GM21367 (cell line): ENCODE measurements around the gene OXT.

Source experiments
- ATAC-seq: cut with Tn5 transposase; IDR thresholded peaks from one replicate; pipeline ENCODE4 v1.9.1; 2021; ENCODE audit not compliant: unreplicated experiment

The OXT gene

DNA sequence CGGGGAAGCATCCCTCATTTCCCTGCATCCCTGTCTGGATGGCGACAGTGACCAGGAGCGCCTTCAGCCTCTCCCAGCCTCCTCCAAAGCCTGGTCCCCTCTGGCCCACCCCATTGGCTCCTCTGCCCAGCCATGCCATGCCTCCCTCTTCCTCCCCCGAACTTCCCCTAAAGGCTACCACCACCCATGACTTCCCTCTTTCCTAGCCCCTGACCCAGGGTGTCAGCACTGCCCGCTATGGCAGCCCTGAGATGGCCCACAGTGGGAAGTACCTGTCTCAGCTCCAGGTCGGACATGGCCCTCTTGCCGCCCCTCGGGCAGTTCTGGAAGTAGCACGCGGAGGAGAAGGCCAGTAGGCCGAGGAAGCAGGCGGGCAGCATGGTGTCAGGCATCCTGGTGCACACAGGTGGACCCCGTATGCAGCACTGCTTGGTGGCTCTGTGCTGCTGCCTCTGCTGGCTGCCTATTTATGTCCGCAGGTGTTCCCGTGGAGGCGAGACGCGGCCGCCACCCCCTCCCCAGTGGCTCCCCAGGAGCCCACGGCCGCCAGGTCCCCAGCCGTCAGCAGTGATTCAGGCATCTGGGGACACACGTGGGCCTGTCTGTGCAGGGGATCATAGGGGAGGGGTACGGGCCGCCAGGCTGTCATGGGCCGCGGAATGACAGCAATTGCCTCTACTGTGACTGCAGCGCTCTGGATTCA lies 13.0 kb downstream of the OXT start, which contains the start of gene AVP:
Gene AVP (minus strand): TSS at position 442 of the 703 bp plus-strand sequence. CDS start 50 bp downstream, at position 392.
- ATAC-seq: no peak

DNA sequence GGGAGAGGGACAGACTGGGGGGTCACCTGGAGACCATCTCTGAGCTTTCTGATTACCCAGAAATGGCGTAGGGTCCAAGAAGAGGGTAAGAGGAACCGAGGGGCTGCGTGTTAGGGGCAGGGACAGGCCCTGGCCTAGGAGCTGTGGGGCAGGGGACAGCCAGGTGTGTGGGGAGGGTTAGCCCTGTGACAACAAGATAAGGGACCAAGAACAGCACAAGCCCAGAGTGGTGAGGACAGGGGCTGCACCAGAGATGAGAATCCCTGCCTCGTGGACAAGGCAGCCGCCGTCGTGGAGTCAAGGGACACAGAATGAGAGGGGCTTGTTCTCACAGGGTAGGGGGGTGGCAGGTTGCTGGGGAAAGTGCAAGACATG lies 13.6 kb downstream of the OXT start:
- no peak for ATAC-seq

DNA sequence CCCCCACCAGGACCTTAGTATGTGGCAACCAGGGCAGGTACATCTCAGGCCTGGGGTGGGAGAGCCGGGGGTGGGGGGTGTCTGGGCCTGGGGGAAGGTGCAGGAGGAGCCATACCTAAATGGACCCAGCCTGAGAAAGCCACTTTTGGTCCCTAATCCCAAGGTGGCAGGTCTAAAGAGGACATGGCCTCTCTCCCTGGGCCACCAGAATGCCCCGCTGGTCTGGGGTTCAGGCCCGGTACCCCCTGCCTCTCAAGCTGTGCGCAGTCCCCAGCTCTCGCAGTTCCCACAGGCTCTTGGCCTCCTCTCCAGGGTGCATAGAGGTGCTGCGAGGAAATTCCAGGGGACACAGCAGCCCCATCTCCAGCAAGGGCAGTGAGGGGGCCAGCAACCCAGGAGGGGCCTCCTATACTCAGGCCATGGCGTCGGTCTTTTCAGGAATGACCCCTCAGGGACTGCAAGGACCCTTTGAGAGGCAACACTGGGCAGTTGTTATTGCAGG lies 14.2 kb downstream of the OXT start:
- ATAC-seq: no peak

DNA sequence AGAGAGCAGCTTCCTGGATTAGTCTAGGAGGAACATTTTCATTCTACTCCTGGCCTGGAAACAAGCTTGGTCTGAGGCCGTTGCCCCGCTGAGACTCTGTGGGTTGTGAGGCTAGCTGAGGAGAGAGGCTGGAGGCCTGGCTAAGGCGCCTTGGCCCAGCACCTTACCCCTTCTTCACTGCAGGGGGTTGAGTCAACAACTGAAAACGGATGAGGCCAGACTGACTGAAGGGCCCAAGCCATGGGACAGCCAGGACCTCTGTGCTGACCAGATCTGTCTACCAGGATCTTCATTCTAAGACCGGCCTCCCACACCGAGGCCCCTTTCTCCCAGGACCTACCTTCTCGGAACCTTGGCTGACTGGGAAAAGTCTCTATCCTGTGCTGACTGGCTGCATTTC lies 16.6 kb downstream of the OXT start:
- ATAC-seq: no peak

DNA sequence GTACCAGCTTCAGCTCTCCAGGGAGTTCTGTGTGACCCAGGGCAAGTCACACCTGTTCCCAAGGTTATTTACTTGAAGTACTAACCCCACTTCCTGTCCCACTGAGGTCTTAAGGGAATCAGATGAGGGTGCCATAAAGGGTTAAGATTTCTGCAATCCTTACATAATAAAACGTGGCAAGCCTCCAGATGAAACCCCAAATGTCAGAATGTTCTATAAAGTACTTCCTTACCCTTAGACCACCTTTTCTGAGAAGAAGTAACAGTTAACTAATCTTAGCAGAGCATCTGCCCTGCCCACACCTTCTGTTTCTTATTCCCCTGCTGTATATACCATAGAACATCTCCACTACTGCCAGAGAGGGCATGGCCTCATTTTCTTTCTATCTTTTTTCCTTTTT lies 19.1 kb downstream of the OXT start:
- no peak for ATAC-seq

DNA sequence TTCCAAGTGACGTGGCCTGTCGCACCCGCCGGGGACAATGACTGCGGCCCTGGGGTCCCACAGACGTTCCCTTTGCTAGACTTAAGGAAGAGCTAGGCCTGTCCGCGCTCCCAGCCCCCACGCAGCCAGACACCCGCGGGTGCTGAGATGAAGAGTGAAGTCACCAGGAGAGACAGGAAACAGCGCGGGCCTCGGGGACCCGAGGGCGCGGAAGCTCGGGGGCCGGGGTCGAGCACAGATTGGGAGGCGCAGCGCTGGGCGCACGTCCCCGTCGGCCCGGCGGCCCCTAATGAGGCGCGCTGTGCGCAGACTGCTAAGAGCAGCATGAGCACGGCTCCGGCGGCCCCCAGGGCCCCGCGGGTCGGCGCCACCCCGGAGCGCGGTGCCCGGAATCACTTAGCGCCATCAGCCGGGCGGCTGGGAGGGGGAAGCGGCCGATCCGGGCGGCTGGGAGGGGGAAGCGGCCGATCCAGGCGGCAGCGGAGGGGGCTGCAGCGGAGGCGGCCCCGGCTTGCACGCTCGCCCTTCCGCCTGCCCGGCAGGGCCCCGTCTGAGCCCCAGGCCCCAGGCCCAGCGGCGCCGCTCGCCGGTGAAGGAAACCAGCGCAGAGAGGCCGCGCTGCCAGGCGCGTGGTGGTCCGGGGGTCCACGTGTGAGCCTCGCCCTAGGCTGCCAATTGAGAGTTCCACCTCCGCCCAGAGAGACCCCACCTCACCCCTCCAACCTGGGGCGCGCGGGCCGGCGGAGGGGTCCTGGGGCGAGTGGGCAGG lies 21.4 kb downstream of the OXT start:
- ATAC-seq: no peak

DNA sequence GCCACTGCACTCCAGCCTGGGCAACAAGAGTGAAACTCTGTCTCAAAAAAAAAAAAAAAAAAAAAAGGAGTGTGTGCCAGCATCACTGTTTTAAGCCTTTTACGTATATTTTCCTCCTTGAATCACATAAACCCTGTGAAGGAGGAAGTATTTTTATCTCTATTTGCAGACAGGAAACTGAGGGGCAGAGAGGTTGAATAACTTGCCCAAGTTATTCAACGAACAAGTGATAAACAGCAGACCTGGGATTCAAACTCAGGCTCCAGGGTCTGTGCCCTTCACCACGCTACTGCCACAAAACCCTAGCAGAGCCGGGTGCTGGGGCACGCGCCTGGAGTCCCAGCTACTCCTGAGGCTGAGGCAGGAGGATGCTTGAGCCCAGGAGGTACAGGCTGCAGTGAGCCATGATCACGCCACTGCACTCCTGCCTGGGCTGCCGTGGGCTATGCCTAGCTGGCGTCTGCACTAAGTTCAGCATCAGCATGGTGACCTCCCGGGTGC lies 22.5 kb downstream of the OXT start:
- ATAC-seq: no peak

DNA sequence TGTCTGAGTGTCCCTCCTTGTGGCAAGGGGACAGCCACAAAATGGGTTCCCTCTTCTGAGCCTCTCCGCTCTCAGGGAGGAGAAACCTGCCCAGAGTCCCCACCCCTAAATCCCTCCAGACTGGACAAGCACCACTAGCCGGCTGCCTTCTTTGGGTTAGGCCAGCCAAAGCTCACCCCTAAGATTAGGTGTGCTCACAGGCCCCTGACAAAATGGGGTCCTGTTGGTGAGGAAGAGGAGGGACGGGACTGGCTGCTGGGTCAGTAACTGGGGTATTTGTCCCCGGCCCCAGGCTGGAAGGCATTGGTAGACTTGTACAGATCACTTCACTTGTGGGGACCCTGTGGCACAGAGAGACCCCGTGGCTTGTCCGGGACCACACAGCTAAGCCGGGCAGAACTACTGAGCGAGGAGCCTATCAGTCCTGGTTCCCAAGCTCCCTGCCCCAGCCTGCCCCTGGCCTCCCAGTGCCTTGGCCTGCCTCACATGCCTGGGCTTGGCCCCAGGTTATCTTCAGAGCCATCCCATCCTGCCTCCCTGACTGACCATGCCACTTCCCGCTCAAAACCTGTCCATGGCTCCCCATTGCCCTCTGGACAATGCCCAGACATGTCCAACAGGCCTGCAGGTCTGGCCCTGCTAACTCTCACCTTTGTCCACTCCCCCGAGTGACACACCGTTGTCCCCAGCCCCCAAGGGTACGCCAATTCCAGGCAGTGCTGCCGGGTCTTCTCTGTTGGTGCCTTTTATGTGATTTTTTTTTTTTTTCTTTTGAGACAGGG lies 23.6 kb downstream of the OXT start:
- ATAC-seq: no peak

DNA sequence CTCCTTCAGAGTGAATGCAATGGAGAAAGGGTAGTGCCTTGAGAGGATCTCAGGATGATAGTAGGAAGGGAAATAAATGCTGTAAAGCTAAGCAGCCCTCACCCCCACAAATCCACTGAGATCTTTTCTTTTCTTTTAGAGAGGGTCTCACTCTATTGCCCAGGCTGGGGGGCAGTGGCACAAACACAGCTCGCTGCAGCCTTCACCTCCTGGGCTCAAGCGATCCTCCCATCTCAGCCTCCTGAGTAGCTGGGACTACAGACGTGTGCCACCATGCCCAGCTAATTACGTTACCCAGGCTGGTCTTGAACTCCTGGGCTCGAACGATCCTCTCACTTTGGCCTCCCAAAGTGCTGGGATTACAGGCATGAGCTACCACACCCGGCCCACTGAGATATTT lies 29.1 kb downstream of the OXT start:
- no peak for ATAC-seq

DNA sequence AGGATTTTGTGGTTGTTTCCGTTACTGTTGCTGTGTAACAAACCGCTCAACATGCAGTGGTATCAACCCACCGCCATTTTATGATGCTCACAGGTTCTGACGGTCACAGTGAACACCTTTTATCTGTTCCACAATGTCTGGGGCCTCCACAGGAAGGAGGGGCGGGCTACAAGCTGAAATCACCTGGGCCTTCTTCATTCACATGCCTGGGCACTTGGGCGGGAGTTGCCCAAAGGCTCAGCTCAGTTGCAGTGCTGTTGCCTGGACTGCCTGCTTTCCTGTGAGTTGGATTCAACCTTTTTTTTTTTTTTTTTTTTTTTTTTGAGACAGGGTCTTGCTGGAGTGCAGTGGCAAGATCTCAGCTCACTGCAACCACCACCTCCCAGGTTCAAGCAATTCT lies 29.8 kb downstream of the OXT start:
- ATAC-seq: no peak

DNA sequence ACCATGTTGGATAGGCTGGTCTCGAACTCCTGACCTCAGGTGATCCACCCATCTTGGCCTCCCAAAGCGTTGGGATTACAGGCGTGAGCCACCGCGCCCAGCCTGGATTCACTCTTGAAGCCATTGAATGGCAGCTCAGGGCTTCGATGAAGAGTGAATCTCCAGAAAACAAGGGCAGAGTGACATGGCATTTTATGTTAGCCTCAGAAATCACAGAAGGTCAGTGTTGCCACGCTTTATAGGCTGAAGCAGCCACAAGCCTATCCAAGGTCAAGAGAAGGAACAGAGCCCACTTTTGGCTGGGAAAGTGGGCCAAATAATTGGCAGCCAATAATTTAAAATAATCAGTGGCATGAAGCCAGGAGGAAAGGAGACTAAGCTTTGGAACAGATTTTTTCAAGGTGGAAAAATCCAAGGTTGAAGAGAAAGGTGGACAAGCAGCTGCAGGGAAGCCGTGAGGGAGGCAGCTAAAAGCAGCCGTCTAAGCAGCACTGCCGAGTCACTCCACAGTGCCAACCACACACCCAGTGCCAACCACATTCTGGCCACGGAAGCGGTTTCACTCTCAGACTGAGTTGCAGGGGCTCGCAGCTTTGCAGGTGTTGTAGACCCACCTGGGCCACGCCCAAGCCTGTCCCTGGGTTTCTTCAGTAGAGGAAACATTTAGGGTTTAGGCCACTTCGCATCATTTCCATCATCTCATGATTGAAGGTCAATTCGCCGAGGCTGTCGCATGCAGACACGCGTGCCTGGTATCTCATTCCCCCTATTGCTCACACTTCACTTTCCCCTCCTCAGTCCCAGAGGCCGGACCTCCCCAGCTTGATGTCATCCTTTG lies 30.5 kb downstream of the OXT start:
- ATAC-seq: no peak

DNA sequence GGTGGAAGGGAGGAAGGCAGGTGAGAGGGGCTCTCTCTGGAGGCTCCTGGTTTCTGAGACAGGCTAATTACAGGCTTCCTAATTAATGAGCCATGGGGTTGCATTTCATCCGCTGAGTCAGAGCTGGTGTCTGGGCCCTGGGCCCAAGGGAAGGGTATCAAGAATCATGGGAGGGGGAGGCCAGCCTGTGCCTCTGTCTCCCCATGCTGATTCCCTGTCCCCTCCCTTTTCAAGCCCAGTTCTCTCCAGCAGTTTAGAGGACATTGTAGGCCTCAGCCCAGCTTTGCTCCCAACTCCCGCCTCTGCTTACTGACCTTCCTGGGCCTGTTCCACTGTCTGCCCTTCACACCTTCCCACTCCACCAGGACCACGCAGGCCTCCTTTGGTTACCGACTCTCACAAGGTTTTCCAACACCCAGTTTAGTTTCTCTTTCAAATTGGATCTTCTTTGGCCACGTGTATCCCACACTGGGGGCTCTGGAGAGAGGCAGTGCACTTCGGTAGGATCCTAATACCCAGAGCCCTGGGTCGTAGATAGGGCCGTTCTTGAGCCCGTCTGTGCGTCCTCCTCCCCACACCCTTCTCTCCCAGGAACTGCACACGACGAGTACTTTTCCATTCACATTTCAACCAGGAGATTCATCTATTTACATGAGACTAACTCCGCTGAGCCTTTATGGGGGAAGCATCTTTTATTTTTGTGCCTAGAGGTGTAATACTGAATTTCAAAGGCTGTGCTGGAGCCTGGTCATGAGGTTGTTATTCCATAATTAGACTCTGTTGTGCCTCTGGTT lies 31.4 kb downstream of the OXT start:
- ATAC-seq: no peak

DNA sequence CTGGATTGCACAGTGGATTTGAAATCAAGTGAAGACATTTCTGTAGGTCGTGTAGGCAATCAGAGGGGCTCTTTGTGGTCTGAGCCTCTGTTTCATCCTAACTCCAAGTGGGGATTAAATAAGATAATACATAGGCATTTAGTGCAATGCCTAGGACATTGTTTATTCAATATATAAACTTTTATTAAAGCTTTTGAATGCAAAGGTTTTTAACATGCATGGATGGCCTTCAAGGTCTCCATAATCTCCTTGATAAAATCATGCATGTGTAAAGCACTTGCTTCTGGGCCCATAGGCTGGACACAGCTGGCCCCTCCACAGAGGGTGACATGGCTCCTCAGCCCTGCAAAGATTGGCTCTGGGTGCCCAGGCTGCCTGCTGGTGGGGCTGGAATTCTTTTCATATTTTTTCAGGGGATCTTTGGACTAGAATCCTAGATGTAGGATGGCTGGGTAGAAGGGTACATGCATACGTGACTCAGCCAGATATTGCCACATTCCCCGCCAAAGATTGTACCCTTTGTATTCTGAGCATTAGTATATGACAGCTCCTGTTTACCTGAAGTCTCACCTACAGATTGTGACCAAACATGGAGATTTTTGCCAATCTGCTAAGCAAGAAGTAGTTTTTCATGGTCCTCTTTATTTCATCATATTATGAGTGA lies 32.1 kb downstream of the OXT start:
- no peak for ATAC-seq

DNA sequence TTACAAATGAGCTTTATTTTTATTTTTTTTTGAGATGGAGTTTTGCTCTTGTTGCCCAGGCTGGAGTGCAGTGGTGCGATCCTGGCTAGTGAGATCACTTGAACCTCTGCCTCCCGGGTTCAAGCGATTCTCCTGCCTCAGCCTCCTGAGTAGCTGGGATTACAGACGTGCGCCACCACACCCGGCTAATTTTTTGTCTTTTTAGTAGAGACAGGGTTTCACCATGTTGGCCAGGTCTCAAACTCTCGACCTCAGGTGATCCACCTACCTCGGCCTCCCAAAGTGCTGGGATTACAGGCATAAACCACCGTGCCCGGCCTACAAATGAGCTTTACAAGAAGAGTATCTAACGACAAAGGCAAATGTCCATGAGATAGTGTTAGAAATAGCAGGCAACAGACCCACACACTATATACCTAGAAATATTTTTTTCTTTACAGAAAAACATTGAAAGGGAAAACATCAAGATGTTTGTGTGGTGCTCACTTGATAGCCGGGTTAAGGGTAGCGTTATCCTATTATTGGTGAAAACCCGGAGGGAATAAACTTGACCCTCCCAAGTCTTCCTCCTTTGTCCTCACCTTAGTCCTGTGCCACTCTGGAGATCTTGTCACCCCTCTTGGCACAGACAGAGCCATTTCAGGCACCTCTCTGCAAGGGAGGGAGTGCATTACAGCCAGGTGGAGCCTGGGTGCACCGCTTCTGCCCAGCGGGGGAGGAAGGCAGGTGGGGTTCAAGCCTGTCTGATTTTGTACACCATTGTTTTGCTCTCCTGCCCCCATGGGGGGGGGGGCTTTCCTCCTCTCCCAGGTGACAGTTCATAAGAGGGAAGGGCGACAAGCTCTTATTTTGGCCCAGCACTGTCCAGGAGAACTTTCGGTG lies 34.1 kb downstream of the OXT start:
- ATAC-seq: no peak

DNA sequence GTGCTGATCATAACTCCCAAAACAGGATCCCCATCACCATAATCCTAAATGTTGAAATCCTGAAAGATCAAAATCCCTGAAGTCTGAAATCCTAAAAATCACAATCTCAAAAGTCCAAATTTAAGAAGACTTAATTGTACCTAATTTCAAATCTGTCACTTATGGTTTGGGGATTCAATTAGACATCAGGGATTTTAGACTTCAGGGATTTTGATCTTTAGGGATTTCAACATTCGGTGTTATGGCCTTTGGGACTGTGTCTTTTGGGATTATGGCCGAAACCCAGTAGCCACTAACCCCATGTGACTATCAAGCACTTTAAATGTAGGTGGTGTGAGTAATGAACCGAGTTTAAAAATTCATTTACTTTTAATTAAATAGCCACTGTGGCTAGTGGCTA lies 34.8 kb downstream of the OXT start:
- ATAC-seq: no peak

DNA sequence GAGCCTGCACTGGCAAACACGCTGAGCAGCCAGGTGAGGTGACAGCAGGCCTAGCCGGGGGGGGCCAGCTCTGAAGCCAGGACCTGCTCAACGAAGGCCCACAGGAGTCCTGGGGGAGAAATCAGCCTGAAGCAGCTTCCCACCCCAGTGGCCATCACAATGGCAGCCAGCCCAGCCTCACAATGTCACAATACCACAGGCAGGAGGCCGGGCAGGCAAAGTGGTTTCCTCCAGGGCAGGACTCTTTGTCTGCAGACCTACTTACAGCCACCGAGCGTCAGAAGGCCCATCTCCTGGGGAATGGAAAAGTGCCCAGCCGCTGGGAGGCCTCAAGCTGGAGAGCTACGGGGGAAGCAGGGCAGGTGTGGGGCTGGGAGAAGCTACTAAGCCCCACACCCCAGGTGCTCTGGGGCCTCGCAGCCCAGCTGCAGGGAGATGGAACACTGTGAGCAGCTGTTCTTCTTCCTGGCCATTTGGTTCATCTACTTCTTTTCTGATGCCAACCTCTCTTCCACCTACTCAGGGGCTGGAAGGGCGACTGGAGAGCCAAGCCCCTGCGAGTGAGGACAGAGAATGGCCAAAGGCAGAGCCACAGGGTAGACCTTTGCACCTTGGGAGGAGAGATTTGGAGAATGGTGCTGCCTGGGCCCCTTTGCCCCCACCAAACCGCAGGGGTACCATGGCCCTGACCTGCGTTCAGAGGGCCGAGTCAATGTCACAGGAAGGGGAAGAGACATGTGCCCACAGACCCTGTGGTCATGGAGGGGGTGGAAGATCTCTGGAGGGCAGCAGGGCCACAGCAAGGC lies 35.4 kb downstream of the OXT start:
- ATAC-seq: no peak

DNA sequence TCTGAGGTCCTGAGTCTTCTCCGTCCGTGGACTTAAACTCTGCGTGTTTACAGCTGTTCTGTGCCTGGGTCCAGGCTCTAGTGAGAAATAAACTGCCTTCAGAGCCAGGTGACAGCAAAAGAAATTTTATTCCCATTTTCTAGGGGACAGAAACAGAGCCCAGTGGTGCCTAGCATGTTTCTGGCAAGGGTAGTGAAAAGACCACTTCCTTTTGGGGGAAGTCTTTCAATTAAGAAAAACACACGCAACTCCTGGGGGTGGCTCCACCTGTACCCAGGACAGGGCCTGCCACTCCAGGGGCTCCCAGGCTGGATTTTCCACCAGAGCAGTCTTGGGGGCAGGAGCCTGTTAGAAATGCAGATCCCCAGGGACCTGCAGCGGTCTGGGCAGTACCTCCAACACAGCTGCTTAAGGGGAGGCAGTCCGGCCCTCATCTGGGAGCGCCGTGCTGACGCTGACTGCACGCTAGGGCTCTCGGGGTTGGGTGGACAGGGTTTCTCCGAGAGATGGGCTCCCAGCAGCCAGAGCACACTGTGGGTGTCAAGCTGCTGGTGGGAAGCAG lies 36.1 kb downstream of the OXT start:
- no peak for ATAC-seq
